Stimulated activated CD4-positive, alpha-beta T cell treated with anti-CD3 and anti-CD28 coated beads, TNF-alpha, amount 100 ng/mL, for 1 hour (primary cell): ENCODE measurements around the gene TMEM63A.
"Not testable (repeated sequence)": the region's sequence is repeated elsewhere in the genome, so short reads cannot be mapped to it uniquely, and the experiment has no call there.

Experiments
- DNase-seq, 3 donors: peaks; one replicate each; pipeline ENCODE4 v3.0.0-alpha.2; 2020; ENCODE audit warnings: low read depth in 3 of 3, low spot score in 1 of 3

Gene TMEM63A

GRCh38 chr1:225846331-225847310 lies 35.6 kb downstream of the TMEM63A start:
- DNase-seq = no peak

DNA sequence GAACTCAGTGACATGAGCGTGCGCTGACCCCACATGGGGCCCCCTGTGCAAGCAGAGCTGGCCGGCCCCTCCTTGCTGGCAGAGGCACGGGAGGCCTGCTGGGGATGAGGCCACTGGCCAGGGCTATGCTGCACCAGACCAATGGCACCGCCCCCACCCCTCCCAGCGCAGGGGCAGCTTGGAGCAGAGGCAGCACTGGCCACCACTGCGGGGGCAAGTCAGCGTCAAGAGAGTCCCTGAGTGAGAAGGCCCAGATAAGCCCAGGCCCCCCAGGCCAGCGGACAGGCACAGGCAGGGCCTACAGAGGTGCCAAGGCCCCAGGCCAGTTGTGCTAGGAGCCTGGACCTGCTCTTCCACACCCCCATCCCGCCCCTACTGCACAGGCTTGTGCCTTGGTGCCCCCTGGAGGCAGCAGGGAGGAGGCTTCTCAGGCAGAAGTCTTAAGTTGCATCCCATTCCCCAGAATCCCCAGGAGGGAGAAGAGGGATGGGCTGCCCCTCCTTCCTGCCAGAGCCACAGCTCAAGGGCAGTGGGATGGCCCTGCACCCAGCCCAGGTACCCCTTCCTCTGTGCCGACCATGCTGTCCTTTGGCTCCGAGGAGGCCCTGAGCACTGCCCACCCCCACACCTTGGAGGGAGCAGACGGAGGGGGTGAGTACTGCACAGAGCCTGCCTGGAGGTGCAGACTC lies 36.5 kb downstream of the TMEM63A start:
- DNase-seq = no peak

- DNase-seq = no peak
Observed at GRCh38 chr1:225845097-225845496, 37.1 kb downstream of the TMEM63A start.

DNA sequence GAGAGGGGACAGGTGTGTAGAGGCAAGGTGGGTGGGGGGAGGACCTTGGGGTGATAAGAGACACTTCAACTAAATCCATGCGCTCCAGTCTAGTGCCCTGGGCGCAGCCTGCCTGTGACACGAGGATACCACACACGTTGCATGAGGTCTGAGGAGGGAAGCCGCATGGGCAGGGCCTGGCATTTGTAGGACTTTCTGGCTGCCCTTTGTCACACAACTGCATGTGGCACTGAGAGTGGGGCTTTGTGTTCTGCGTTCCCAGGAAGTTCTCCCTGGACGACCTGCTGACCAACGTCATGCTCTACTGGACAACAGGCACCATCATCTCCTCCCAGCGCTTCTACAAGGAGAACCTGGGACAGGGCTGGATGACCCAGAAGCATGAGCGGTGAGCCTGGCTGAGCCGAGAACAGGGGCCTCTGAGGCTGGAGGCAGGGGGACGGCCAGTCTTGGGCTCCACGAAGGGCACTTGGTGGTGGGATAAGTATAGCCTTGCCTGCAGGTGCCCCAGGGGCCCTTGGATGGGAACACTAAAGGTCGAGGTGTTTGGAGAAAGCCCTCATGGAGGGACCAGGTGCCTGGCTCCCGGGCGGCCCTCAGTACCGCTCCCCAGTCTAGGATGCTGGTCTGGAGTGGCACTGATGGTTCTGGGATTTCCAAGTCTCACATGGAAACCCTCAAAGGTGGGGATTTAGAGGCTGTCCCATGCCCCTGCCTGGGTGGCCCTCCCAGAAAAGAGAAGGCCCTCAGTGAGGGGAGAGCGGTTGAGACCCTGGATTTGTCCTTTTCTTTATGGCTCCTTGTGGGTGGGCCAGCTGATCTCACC lies 37.7 kb downstream of the TMEM63A start:
- DNase-seq = no peak

DNA sequence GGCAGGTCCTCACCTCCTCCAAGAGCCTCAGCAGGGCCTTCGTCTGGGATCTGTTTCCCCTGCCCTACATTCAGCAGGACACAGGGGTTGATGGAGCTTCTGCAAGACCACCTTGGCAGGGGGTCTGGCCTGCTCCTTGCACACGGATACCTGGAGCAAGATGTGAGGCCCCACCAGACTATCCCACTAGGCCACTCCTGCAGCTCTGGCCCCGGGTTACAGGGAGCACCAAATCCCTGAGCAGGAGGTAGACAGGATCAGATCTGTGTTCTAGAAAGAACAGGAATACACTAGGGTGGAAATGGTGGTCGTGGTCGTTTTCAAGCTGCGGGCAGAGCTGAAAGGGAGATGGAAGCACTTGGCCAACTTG lies 38.8 kb downstream of the TMEM63A start:
- DNase-seq = no peak

GRCh38 chr1:225842788-225843425 lies 39.3 kb downstream of the TMEM63A start:
- DNase-seq = no peak

DNA sequence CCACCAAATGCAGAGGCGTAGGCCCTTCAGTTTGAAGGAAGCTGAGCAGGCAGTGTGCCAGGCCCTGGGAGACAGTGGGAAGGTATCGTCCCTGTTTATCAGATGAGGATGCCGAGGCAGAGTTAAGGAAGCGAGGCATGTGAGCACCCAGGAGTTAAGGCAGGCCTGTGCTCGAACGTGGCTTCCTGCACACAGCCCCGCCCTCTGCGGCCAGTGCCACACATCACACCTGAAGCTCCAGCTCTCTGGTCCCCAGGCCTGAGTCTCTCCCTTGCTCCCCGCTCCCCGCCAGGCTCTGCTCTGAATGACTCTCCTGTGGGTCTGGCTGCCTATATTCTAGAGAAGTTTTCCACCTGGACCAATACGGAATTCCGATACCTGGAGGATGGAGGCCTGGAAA lies 40.1 kb downstream of the TMEM63A start:
- no peak for DNase-seq

DNA sequence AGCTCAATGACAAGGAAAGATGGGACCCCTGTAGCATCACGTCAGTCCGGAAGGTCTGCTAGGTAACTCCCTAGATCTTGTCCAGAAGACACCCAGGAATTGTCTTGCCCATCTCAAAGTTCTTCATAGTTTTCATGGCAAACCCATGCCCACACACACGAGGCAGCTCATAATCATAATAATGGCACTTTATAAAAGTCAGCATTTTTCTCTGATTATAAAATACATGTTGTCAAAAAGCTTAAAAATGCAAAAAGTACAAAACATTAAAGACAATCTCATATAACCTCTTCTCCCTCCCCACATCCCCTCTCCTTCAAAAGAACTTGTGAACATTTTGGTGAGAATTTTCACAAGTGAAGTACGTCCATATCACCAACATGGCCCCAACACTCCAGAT lies 41.5 kb downstream of the TMEM63A start:
- no peak for DNase-seq

- no peak for DNase-seq
Observed at GRCh38 chr1:225840223-225840610, 42.0 kb downstream of the TMEM63A start.

- DNase-seq = no peak
Observed at GRCh38 chr1:225838793-225839192, 43.4 kb downstream of the TMEM63A start.

GRCh38 chr1:225836296-225836695 lies 45.9 kb downstream of the TMEM63A start:
- DNase-seq = not testable (repeated sequence)

DNA sequence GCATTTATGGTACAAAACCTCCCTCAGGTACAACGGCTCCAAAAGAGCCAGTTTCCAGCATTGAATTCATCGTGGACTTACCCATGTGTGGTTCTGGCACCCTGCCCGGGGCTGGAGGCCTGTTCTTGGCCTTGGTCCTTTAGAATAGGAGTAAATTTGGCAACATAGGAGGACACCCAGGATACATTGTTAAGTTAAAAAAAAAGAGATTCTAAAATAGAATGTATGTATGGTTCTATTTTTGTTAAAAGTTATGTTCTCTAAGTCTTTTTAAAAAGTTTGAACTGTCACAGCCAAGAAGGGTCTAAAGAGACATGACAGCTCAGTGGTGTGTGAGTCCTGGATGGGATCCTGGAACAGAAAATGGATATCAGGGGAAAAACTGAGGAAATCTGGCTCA lies 46.3 kb downstream of the TMEM63A start:
- DNase-seq = no peak

GRCh38 chr1:225834417-225835329 lies 47.5 kb downstream of the TMEM63A start:
- DNase-seq = no peak

DNA sequence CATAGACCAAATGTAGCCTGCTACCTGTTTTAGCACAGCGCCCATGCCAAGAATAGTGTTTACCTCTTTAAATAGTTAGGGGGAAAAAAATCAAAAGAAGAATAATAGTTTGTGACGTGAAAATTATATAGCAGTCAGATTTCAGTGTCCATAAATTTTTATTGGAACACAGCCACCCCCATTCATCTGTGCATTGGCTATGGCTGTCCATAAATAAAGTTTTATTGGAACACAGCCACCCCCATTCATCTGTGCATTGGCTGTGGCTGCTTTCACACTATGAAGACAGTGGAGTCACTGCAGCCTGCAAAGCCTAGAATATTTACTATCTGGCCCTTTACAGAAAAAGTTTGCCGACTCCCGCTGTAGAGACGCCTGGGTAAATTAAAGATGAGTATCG lies 51.3 kb downstream of the TMEM63A start:
- DNase-seq = no peak

DNA sequence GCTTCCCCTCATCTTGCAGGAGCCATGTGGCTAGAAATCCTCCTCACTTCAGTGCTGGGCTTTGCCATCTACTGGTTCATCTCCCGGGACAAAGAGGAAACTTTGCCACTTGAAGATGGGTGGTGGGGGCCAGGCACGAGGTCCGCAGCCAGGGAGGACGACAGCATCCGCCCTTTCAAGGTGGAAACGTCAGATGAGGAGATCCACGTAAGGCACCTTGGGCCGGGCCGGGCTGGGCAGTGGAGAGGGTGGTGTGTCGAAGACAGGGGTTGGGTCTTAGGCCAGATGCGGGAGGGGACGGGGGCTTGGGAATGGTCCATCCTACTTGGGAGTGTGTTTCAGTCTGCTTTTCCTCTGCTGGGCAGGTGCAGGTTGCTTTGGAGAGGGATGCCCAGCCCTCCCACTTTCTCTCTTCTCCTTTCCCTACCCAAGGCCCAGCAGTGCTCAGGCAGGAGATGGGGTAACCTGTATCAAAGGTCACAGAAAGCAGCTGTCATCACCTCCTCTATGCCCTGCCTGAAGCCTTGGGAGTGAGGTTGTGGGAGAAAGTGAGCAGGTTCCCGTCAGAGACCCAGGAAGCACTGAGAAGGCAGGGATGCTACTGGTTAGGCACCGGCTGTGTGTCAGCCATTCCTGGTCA lies 53.4 kb downstream of the TMEM63A start:
- DNase-seq = no peak

GRCh38 chr1:225827076-225827475 lies 55.1 kb downstream of the TMEM63A start:
- DNase-seq = no peak

DNA sequence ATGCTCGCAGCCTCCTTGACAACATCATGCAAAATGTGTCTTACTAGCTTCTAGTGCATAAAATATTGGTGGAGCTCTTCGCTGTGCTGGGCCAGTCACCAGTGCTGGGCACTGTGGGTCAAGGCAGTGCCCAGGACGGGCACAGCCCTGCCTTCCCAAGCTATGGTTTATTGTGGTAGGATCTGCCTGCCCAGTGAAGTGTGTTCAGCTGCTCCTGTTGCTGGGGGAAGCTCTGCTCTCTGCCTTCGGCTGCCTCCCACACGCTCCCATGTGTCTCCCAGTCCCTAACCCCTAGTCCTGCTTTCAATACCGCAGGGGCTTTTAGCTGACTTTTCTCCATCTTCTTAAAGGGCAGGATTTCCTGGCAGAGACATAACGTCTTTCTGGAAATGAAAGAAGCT lies 56.6 kb downstream of the TMEM63A start:
- no peak for DNase-seq

DNA sequence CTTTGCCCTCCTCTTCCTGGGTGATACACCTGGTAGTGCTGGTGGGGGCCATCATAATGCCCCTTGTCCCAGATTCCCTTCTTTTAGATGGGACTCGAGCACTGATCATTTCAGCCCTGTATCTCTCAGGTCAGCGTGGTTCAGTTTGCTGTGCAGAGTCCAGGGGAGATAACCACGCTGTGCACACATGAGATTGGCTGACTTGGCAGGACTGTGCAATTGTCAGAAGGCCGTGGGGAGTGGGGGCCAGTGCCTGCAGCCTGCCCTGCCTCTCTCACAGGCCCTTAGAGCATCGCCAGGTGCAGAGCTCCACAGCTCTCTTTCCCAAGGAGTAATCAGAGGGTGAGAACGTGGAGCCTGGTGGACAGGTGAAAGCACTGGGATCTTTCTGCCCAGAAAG lies 57.1 kb downstream of the TMEM63A start:
- no peak for DNase-seq

GRCh38 chr1:225824533-225824941 lies 57.6 kb downstream of the TMEM63A start:
- DNase-seq = no peak
